GM20000 (cell line): ENCODE results near the gene PRKAG2.

ENCODE experiments used
- DNase-seq: peaks from one replicate; pipeline ENCODE4 v3.0.0; 2012; ENCODE audit warnings: low spot score
- CTCF ChIP-seq: IDR thresholded peaks from 2 replicates; pipeline ENCODE4 v1.5.1; 2012; ENCODE audit warnings: mild to moderate bottlenecking, control low read depth; ENCODE audit errors: extremely low read depth, missing control alignments

Gene PRKAG2

GRCh38 chr7:151647874-151648273 is 229.0 kb downstream of the PRKAG2 start:
- DNase-seq: no peak

GRCh38 chr7:151647006-151647405 is 229.9 kb downstream of the PRKAG2 start:
- TF ChIP-seq CTCF: no peak
- DNase-seq: no peak

More at GRCh38 chr7:151647874-151648273, 229.0 kb downstream of the PRKAG2 start:
- no peak for TF ChIP-seq CTCF

- no peak for TF ChIP-seq CTCF
- no peak for DNase-seq
Observed at GRCh38 chr7:151645311-151645710, 231.6 kb downstream of the PRKAG2 start.

- no peak for DNase-seq
- TF ChIP-seq CTCF: no peak
Observed at GRCh38 chr7:151644554-151644953, 232.4 kb downstream of the PRKAG2 start.

- no peak for DNase-seq
- no peak for TF ChIP-seq CTCF
Observed at GRCh38 chr7:151642746-151643145, 234.2 kb downstream of the PRKAG2 start.

- no peak for TF ChIP-seq CTCF
- DNase-seq: no peak
Observed at GRCh38 chr7:151641587-151641986, 235.3 kb downstream of the PRKAG2 start.

GRCh38 chr7:151637781-151638261 is 239.1 kb downstream of the PRKAG2 start:
- no peak for TF ChIP-seq CTCF
- DNase-seq: no peak
